Pancreas (tissue), 10 donors: ENCODE results near the gene PFKP. TPM values are rescaled to one million over a fixed set of nuclear protein-coding genes. Genes with fewer than 3 reads are reported as not detected.

ENCODE experiments used
- ATAC-seq, 4 donors: fragments of 200-7000 bp; cut with Tn5 transposase; one replicate each; pipeline versions ENCODE4 v1.8.0 to v1.9.1; 2020; ENCODE audit warnings: mild to moderate bottlenecking in 4 of 4, moderate library complexity in 4 of 4
- DNase-seq, 6 donors: peaks; one replicate each; pipeline ENCODE4 v3.0.0-alpha.2; 2020
- FAIRE-seq: peaks from 2 replicates; lab custom pipeline; 2012; peaks lifted over from hg19 to GRCh38; lab: Jason Lieb, UNC
- H3K27ac ChIP-seq, 4 donors: fragments of 200-600 bp; sonication (generic); 1 replicate in 3 of 4; 2 replicates in 1 of 4; pipeline versions ENCODE4 v1.5.0 to v1.8.0; 2020
- H3K27me3 ChIP-seq, 4 donors: fragments of 200-600 bp; one replicate each; pipeline ENCODE4 v1.8.0; 2021
- H3K36me3 ChIP-seq, 3 donors: fragments of 200-600 bp; sonication (generic) in 1 of 3; one replicate each; pipeline versions ENCODE4 v1.5.0 to v1.8.0; 2020 to 2021
- H3K4me1 ChIP-seq, 3 donors: fragments of 200-600 bp; one replicate each; pipeline ENCODE4 v1.8.0; 2021
- H3K4me3 ChIP-seq, 4 donors: fragments of 200-600 bp; sonication (generic) in 2 of 4; one replicate each; pipeline versions ENCODE4 v1.5.0 to v1.8.0; 2020 to 2021
- H3K9me3 ChIP-seq, 4 donors: fragments of 200-600 bp; one replicate each; pipeline ENCODE4 v1.8.0; 2021
- WGBS, 2 donors: extraction: QIAGEN DNeasy Blood & Tissue Kit; methylation state at CpG; one replicate each; pipeline ENCODE4 v1.1.7; 2013; 5-methylcytosine and 5-hydroxymethylcytosine counted together
- intact Hi-C, 3 donors: fragments of 100-400 bp; cut with DNase I; formaldehyde crosslinking; loops; one replicate each; pipeline versions ENCODE4 v1.11.1 to v1.14.2; 2022
- polyA plus RNA-seq, 2 donors: library from polyadenylated mRNA; stranded (reverse); fragments of 200-250 nt; gene quantifications; one replicate each; pipeline ENCODE4 v1.2.3, GENCODE V29; 2013
- total RNA-seq, 6 donors: library from RNA; stranded (reverse); fragmentation: NEBNext Ultra II Directional in 4 of 6; extraction: Animal tissue kit (Norgen Biotek cat#: 25700) in 4 of 6; gene quantifications; one replicate each; pipeline versions ENCODE4 v1.2.1 to v1.2.4, GENCODE V29; 2021 to 2023
- TF ChIP-seq, protein P1 (sequence below), 4 donors: fragments of 200-600 bp; sonication (generic) in 3 of 4; IDR thresholded peaks; one replicate each; pipeline versions ENCODE4 v1.5.0 to v1.8.0; 2021; ENCODE audit warnings: antibody characterized with exemption in 4 of 4
- donor health status: healthy with polysubstance abuse.
- donor health status: DM: no; HTN: no; CAD: no; lungs with moderate emphysema.
- donor health status: DM: no; HTN: no; CAD: no.
- donor health status: control.
- donor health status: control.
- donor health status: Bipolar disorder and iron deficiency.
- donor health status: DM: yes; HTN: yes; CAD: no.
- donor health status: DM: no; HTN: no; CAD: no.
- donor health status: DM: no; HTN: no; CAD: no.
- donor health status: DM: yes; HTN: yes; CAD: no.

The PFKP gene
- total and polyA plus RNA-seq, 8 donors: 6.8 to 32.5 (median 14.1) TPM

DNA sequence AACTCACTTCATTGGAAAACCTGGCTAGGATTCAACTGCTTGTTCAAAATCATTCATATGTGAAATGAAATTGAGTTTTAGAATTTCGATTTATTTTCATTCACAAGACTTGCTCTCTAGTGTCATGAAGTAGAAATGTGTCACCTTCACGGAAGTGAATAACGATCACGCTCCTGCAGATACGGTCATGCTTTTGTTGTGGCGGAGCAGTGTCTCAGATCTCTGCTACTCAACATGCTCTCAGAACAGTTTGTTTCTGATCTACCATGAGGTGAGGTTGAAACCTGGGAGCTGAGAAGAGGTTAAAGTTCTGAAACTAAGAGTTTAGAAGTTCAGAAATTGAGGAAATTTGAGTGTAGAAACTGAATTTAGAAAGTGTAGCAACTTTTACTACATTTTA, 119.0 kb downstream of the PFKP start:
- H3K4me1 ChIP-seq: no peaks in the 10 kb centered on the region
- intact Hi-C loops: no loop called here
- H3K27ac ChIP-seq: no peak overlapping the region
- FAIRE-seq (no peak), ATAC-seq (no peak), DNase-seq (no peak)
- TF ChIP-seq, protein P1, sequence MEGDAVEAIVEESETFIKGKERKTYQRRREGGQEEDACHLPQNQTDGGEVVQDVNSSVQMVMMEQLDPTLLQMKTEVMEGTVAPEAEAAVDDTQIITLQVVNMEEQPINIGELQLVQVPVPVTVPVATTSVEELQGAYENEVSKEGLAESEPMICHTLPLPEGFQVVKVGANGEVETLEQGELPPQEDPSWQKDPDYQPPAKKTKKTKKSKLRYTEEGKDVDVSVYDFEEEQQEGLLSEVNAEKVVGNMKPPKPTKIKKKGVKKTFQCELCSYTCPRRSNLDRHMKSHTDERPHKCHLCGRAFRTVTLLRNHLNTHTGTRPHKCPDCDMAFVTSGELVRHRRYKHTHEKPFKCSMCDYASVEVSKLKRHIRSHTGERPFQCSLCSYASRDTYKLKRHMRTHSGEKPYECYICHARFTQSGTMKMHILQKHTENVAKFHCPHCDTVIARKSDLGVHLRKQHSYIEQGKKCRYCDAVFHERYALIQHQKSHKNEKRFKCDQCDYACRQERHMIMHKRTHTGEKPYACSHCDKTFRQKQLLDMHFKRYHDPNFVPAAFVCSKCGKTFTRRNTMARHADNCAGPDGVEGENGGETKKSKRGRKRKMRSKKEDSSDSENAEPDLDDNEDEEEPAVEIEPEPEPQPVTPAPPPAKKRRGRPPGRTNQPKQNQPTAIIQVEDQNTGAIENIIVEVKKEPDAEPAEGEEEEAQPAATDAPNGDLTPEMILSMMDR (IDR thresholded peaks at IDR 0.05): no peak
- 78 to 85% methylated on average over 6 of the region's 6 CpGs for WGBS, 2 donors
- no peaks in the 10 kb centered on the region for H3K27me3 ChIP-seq
- H3K36me3 ChIP-seq: no peaks in the 10 kb centered on the region
- H3K4me3 ChIP-seq: no peak overlapping the region
- no peaks in the 10 kb centered on the region for H3K9me3 ChIP-seq

Other genes with a start within 250 kb of the PFKP start
- 10 to 100 TPM; 24.7 to 34.5 (median 30.7) TPM for gene PITRM1, start 105.2 kb downstream of the PFKP start, total RNA-seq
- 10 to 100 TPM; 49.8 to 73.6 TPM for gene PITRM1, start 105.2 kb downstream of the PFKP start, polyA plus RNA-seq